HG03378 (cell line): ENCODE results near the gene PTEN.

ENCODE experiments used
- ATAC-seq: cut with Tn5 transposase; IDR thresholded peaks from one replicate; pipeline ENCODE4 v1.9.1; 2021; ENCODE audit warnings: mild to moderate bottlenecking, moderate library complexity; ENCODE audit not compliant: unreplicated experiment

Gene PTEN

GRCh38 chr10:87966459-87966858 lies 103.0 kb downstream of the PTEN start:
- ATAC-seq: no peak

GRCh38 chr10:87973635-87974034 lies 110.2 kb downstream of the PTEN start:
- ATAC-seq: no peak

GRCh38 chr10:87974130-87974529 lies 110.7 kb downstream of the PTEN start:
- no peak for ATAC-seq

- ATAC-seq: no peak
Measured at GRCh38 chr10:87974769-87975168, 111.3 kb downstream of the PTEN start.

- ATAC-seq: no peak
Measured at GRCh38 chr10:87976101-87976743, 112.8 kb downstream of the PTEN start.

GRCh38 chr10:87978166-87978565 lies 114.7 kb downstream of the PTEN start:
- no peak for ATAC-seq

GRCh38 chr10:87979847-87980246 lies 116.4 kb downstream of the PTEN start:
- no peak for ATAC-seq

- ATAC-seq: no peak
Measured at GRCh38 chr10:87983716-87984115, 120.3 kb downstream of the PTEN start.

GRCh38 chr10:87987206-87987605 lies 123.8 kb downstream of the PTEN start:
- ATAC-seq: no peak

GRCh38 chr10:87991946-87992345 lies 128.5 kb downstream of the PTEN start:
- ATAC-seq: no peak

GRCh38 chr10:88004451-88004850 lies 141.0 kb downstream of the PTEN start:
- ATAC-seq: no peak

GRCh38 chr10:88006261-88006660 lies 142.8 kb downstream of the PTEN start:
- ATAC-seq: no peak

- ATAC-seq: no peak
Measured at GRCh38 chr10:88008866-88009470, 145.5 kb downstream of the PTEN start.

GRCh38 chr10:88012641-88013040 lies 149.2 kb downstream of the PTEN start:
- ATAC-seq: no peak

- no peak for ATAC-seq
Measured at GRCh38 chr10:88017781-88018180, 154.4 kb downstream of the PTEN start.

- no peak for ATAC-seq
Measured at GRCh38 chr10:88019753-88020152, 156.3 kb downstream of the PTEN start.
